HG03342 (cell line): ENCODE data around the gene CLCN4.

Experiments used
- ATAC-seq: cut with Tn5 transposase; IDR thresholded peaks from one replicate; pipeline ENCODE4 v1.9.1; 2021; ENCODE audit warnings: mild to moderate bottlenecking, moderate library complexity; ENCODE audit not compliant: unreplicated experiment

The CLCN4 gene

DNA sequence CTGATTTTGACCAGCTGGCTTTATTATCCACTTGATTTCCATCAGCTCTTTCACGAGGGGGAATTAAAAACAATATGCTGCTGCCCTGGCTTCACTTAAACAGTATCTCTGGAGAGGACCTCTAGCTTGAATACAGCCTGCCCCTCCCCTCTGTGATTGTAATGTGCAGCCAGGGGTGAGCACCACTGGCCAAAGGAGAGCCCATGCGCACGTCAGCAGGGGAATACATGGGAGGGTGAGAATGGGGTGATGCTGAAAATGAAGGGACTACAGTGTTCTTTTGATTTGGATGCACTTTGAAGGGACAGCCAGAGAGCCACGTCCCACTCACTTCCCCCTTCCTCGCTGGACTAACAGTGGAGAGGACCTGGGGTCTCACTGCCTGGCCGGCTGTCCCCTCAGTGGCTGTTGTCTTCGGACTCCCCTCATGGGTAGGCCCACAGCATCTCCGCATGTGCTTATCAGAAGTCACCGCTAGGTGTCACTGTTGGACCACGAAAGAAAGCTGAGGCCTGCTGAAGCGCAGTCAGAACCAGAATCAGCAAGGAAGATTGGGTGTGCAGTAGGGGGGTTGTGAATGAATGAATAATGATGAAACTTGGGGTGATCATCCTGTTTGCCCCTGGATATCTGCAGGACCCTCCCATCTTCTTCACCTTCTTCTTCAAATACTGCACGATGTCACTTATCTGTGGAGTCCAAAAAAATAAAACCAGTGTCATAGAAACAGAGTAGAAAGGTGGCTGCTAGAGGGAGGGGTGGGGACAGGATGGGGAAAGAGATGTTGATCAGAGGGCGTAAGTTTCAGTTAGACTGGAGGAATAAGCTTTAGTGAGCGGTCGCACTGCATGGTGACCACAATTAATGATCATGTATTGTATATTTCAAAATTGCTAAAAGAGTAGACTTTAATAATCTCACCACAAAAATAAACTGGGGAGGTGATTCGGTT lies 32.8 kb downstream of the CLCN4 start:
- ATAC-seq: peak; percentile 89

- peak; percentile 54 for ATAC-seq
These were observed 33.6 kb downstream of the CLCN4 start for GRCh38 chrX:10190367-10190766.

DNA sequence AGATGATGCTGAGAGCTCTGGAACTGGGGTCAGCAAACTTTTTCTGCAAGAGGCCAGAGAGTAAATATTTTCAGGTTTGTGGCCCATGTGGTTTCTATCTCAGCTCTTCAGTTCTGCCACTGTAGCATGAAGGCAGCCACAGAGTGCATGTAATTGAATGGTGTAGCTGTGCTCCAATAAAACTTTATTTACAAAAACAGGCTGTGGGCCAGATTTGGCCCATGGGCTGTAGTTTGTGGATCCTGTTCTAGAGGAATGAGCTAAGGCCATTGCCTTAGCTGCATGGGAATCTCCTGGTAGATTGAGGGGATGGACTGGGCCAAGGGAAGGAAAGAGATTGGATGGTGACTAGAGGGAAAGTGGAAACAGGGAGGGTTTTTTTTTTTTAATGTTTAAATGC lies 36.8 kb downstream of the CLCN4 start:
- no peak for ATAC-seq

DNA sequence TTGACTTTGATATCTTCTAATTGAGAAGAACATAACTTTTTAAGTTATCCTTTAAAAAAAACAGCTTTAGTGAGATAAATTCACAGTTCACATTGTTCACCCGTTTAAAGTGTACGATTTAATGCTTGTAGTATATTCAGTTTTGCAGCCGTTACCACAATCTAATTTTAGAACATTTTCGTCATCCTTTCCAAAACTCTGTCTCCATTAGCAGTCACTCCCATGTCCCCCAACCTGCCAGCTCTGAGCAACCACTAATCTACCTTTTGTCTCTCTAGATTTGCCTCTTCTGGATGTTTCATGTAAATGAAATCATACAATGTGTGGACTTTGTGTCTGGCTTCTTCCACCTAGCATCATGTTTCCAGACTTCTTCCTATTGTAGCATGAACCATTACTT lies 38.6 kb downstream of the CLCN4 start:
- no peak for ATAC-seq

- no peak for ATAC-seq
These were observed 39.2 kb downstream of the CLCN4 start for GRCh38 chrX:10195947-10196346.

- ATAC-seq: no peak
These were observed 40.8 kb downstream of the CLCN4 start for GRCh38 chrX:10197279-10198210.

DNA sequence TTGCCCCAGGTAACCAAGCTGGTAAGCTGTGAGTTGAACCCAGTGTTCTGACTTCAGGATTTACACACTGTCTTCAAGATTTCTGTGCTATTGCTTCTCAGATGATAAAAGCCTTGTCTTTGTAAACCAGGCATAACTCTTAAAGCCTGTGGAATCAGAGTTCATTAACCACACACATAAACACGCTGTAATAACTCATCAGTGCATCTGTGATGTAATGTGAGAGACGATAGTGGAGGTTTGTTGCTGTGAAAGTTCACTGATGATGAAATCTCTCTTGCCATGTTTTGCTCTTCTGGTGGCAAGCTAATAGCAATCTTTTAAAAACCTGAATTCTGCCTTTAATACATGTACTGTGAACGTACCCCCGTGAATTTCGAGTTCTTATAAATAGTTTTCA lies 41.5 kb downstream of the CLCN4 start:
- no peak for ATAC-seq

DNA sequence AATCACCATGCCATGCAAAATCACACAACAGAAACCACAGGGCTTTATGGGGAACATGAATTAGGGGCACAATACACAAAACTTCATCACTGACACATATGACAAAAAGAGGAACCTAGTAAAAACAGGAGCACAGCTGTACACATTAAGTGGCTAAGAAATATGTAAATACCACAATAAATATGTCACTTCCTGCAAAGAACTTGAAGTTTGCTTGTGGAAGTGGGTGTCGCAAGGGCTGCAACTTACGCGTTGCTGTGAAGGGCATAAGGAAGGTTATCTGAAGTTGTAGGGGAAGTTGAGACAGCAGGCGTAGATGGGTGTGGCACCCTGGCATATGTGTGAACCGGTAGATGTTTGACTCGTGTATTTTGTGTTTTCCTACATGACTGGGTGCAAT lies 42.4 kb downstream of the CLCN4 start:
- peak; percentile 86 for ATAC-seq

- ATAC-seq: no peak
These were observed 46.8 kb downstream of the CLCN4 start for GRCh38 chrX:10203617-10204016.

GRCh38 chrX:10206317-10206716 lies 49.5 kb downstream of the CLCN4 start:
- no peak for ATAC-seq

DNA sequence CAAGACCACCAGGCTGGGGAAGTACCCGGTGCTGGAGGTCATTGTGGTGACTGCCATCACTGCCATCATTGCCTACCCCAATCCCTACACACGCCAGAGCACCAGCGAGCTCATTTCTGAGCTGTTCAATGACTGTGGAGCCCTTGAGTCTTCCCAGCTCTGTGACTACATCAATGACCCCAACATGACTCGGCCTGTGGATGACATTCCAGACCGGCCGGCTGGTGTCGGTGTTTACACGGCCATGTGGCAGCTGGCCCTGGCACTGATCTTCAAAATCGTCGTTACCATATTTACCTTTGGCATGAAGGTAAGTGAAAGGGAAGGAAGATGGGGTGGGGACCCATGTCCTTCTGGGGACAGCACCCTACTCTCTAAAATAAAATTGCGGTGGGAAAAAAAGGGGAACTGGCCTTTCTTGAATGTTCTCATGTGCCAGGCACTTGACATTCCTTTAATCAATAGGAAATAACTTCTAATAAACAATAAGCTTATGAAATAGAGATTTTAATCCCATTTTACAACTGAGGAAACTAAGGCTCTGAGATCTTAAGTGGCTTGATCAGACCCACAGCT lies 51.6 kb downstream of the CLCN4 start:
- no peak for ATAC-seq

GRCh38 chrX:10208953-10209352 lies 52.2 kb downstream of the CLCN4 start:
- ATAC-seq: no peak

GRCh38 chrX:10212395-10212794 lies 55.6 kb downstream of the CLCN4 start:
- ATAC-seq: no peak

DNA sequence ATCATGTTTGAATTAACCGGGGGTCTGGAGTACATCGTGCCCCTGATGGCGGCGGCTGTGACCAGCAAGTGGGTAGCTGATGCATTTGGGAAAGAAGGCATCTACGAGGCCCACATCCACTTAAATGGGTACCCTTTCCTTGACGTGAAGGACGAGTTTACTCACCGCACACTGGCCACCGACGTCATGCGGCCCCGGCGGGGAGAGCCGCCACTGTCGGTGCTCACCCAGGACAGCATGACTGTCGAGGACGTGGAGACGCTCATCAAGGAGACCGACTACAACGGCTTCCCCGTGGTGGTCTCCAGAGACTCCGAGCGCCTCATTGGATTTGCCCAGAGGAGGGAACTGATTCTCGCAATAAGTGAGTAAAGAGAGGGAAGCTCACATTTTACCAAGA lies 56.9 kb downstream of the CLCN4 start:
- no peak for ATAC-seq

DNA sequence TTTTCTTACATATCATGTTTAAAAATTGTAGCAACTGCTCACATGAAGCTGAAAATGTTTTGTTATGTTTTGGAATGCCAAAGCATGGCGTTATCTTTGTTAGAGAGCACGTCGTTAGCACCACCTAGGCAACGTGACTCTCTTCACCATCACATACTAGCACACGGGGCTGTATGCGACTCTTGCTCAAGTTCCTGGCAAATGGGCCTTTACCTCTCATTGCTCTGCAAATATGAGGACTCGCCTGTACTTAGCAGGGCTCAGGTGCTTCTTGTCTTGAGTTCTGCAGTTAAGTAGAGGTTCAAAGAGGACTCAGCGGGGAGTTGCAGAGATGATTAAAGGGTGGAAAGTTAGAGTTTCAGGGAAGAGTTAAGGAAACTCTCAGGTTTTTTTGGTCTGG lies 59.4 kb downstream of the CLCN4 start:
- ATAC-seq: no peak

DNA sequence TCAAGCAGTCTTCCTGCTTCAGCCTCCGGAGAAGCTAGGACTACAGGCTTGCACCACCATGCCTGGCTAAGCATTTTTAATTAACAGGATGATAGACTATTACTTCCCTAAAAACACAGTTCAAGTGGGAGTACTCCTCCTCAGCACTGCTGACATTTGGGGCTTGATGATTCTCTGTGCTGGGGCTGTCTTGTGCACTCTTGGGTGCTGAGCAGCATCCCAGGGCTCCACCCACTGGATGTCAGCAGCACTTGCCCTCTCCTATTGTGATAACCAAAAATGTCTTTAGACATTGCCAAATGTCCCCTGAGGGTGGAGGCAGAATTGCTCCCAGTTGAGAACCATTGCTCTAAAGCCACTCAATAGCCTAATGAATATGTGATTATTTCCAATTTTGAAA lies 60.4 kb downstream of the CLCN4 start:
- no peak for ATAC-seq

- ATAC-seq: no peak
These were observed 64.9 kb downstream of the CLCN4 start for GRCh38 chrX:10221651-10222050.

- ATAC-seq: no peak
These were observed 66.5 kb downstream of the CLCN4 start for GRCh38 chrX:10223276-10223675.

DNA sequence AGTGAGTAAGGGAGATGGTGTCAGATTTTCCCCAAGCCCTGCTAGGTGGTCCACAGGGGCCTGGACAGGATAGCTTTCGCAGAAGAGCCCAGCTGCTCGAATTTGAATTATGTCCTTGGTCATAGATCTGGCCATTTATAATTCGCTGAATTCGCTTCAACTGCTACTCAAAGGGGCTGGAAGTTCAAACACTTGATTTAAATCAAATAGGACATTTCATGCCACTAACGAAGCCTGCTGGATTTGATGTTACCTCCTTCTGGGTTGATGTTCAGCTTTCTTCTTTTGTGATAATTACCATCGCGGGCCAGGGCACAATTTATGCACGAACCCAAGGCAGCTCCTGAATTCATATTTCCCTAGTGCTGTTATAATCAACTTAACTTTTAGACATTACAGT lies 67.0 kb downstream of the CLCN4 start:
- no peak for ATAC-seq

DNA sequence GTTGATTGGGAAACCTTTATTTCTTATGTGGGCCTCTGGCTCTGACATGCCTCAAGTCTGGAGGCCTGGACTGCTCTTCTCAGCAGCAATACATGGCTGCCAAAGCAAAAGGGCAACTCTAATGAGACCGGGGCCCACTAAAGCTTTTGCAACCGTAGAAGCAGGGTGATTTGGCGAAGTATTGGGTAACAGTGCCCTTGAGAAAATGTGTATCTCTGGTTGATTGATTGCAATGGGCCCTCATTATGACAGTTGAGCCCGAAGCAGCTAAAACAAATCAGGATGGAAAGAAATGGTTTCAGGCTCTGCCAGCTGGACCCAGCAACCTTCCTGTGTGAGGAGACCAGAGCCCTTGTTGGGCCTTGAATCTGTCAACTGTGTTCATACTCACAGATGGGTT lies 73.4 kb downstream of the CLCN4 start:
- no peak for ATAC-seq

GRCh38 chrX:10231461-10231860 lies 74.7 kb downstream of the CLCN4 start:
- ATAC-seq: no peak
